T-helper 17 cell (primary cell): Measurements from ENCODE around the gene TACR1. TPM values are rescaled to one million over a fixed set of nuclear protein-coding genes. Genes with fewer than 3 reads are reported as not detected.

Experiments used
- ATAC-seq: fragments of 150-1000 bp; cut with Tn5 transposase; 2 replicates; pipeline ENCODE4 v1.10.0; 2021; ENCODE audit warnings: mild to moderate bottlenecking, moderate library complexity
- DNase-seq, 3 donors: peaks; one replicate each; pipeline versions ENCODE4 v3.0.0 to v3.0.0-alpha.2; 2020 to 2021
- H3K9me3 ChIP-seq: one replicate; pipeline ENCODE4 v1.7.0; 2013; ENCODE audit warnings: low read length, mild to moderate bottlenecking; ENCODE audit not compliant: control insufficient read depth, poor library complexity, severe bottlenecking
- H3K27ac Mint-ChIP-seq: one replicate; pipeline ENCODE4 v1.8.0; 2022; ENCODE audit warnings: mild to moderate bottlenecking, moderate library complexity, mixed read lengths
- H3K27me3 Mint-ChIP-seq: one replicate; pipeline ENCODE4 v1.8.0; 2022; ENCODE audit warnings: mixed read lengths
- H3K36me3 Mint-ChIP-seq: one replicate; pipeline ENCODE4 v1.8.0; 2022; ENCODE audit warnings: low read depth, mixed read lengths
- H3K4me1 Mint-ChIP-seq: one replicate; pipeline ENCODE4 v1.8.0; 2022; ENCODE audit warnings: mild to moderate bottlenecking, mixed read lengths
- H3K4me3 Mint-ChIP-seq: one replicate; pipeline ENCODE4 v1.8.0; 2022; ENCODE audit warnings: mild to moderate bottlenecking, moderate library complexity, mixed read lengths
- total RNA-seq, 4 donors: library from RNA in 2 of 4; stranded (reverse) in 2 of 4; gene quantifications; one replicate each; pipeline ENCODE4 v1.2.3 and lab custom pipeline; 2022 to 2026

The TACR1 gene
- total RNA-seq, 2 donors from 2014 or later, result not detected

DNA sequence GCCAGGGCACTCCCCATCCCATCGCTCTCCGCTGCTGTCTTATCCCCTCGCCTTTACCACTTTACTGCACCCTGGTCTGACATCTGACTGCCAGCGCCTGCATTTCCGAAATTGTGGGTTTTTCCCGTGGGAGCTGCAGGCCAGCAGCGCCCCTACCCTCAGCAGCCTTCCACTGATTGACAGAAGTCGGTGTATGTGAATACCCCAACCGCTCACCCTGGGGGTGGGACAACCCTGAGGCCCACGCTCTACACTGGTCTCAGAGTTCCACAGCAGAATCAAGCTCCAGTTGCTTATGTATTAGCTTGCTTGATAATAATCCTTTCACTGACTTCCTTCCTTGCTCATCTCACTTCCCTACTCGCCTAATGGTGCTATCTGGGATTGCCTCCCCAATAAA, 178.8 kb downstream of the TACR1 start:
- Mint-ChIP-seq H3K4me1 (no peaks in the 10 kb centered on the region), H3K4me3 (no peak overlapping the region), H3K27ac (no peak overlapping the region), H3K27me3 (no peaks in the 10 kb centered on the region), H3K36me3 (no peaks in the 10 kb centered on the region)
- no peaks in the 10 kb centered on the region for H3K9me3 ChIP-seq
- DNase-seq (no peak), ATAC-seq (no peak)

DNA sequence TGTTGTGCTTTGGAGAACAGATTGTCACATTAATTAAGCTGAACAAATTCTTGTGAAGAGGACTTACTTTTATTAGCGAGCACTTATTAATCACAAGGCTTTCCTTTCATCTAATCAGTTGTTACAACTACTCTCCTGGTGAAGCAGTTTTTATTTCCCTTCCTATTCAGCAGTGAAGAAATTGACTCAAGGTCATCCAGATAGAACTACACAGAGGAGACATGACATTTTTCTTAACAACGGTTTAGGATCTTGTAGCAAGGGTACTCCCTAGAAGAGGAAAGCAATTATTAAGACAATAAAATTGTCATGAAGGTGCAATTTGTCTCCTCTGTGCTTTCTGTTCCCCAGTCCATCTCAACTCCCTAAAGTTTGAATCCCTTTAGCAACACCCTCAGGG, 179.5 kb downstream of the TACR1 start:
- Mint-ChIP-seq H3K27ac (no peak overlapping the region), H3K36me3 (no peaks in the 10 kb centered on the region), H3K4me1 (no peaks in the 10 kb centered on the region), H3K4me3 (no peak overlapping the region), H3K27me3 (no peaks in the 10 kb centered on the region)
- DNase-seq (no peak), ATAC-seq (no peak)
- H3K9me3 ChIP-seq, result no peaks in the 10 kb centered on the region

DNA sequence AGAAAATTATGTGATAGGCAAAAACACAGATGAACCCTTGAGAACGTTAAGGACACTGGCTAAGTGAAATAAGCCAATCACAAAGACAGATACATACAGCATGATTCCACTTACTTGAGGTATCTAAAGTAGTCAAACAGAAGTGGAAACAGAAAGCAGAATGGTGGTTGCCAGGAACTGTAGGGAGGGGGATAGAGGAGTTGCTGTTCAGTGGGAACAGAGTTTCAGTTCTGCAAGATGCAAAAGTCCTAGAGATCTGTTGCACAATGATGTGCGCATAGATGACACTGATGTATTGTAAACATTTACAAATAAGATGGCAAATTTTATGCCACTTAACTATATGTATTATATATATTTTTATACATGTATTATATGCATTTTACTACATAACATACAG, 181.2 kb downstream of the TACR1 start:
- no peaks in the 10 kb centered on the region for H3K27me3 Mint-ChIP-seq
- H3K36me3 Mint-ChIP-seq, result no peaks in the 10 kb centered on the region
- no peak for ATAC-seq
- H3K4me3 Mint-ChIP-seq, result no peak overlapping the region
- no peaks in the 10 kb centered on the region for H3K4me1 Mint-ChIP-seq
- DNase-seq, result no peak
- H3K9me3 ChIP-seq, result no peaks in the 10 kb centered on the region
- no peak overlapping the region for H3K27ac Mint-ChIP-seq

DNA sequence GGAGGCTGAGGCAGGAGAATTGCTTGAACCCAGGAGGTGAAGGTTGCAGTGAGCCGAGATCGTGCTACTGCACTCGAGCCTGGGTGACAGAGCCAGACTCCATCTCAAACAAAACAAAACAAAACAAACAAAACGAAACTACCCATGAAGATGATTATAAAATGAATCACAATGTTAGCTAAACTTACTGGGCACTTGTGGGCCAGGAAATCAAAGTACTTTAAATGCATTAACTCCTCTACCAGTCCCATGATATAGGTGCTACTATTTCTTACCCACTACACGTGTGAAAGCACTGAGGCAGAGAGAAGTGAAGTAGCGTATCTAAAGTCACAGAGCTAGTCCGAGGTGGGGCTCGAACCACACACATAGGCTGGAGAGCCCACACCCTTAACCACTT, 187.2 kb downstream of the TACR1 start:
- Mint-ChIP-seq H3K27ac (no peak overlapping the region), H3K36me3 (peaks cover 7% of the 10 kb centered on the region), H3K27me3 (no peaks in the 10 kb centered on the region), H3K4me1 (peaks cover 2% of the 10 kb centered on the region), H3K4me3 (no peak overlapping the region)
- ATAC-seq (no peak), DNase-seq (no peak)
- no peaks in the 10 kb centered on the region for H3K9me3 ChIP-seq

DNA sequence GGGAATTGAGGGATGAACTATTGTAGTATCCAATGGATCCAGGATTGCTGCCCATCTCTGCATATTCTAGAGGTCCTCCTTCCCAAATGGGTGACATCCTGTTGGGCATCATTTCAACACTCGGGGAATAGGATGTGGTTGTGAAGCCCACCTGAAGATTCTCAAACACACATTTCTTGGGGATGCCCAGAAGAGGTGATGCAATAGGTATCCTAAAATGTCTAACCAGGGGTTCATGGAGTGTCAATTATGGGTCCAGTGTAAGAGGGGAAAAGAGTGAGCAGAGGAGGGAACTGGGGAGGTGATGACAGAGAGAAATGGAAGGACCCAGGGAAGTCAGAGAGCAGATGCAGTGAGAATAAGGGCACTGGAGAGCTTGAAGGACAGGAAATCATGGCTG, 188.7 kb downstream of the TACR1 start:
- ATAC-seq (no peak), DNase-seq (no peak)
- peaks cover 7% of the 10 kb centered on the region for H3K36me3 Mint-ChIP-seq
- H3K4me1 Mint-ChIP-seq, result peaks cover 2% of the 10 kb centered on the region
- no peaks in the 10 kb centered on the region for H3K9me3 ChIP-seq
- H3K27ac Mint-ChIP-seq, result no peak overlapping the region
- no peak overlapping the region for H3K4me3 Mint-ChIP-seq
- H3K27me3 Mint-ChIP-seq, result no peaks in the 10 kb centered on the region

DNA sequence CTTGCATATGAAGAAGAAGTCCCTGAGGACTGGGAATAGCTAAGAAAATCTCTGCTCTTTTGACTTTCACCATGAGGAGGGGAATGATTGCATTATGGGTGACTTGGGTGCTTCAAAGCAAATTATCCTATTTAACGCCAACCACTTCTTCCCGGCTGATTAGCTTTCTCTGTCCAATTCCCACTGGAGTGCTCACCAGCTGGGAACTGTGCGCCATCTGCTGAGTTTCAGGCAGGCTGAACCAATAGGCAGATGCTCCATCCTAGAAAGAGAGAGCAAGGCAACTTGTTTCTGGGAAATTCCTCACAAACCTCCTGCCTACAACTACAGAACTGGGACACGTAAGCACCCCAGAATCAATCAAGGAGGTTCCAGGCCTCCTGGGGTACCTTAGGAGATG, 191.5 kb downstream of the TACR1 start:
- Mint-ChIP-seq H3K27me3 (no peaks in the 10 kb centered on the region), H3K4me1 (peaks cover 2% of the 10 kb centered on the region), H3K27ac (no peak overlapping the region), H3K36me3 (peaks cover 7% of the 10 kb centered on the region), H3K4me3 (no peak overlapping the region)
- ATAC-seq (no peak), DNase-seq (no peak)
- no peaks in the 10 kb centered on the region for H3K9me3 ChIP-seq

DNA sequence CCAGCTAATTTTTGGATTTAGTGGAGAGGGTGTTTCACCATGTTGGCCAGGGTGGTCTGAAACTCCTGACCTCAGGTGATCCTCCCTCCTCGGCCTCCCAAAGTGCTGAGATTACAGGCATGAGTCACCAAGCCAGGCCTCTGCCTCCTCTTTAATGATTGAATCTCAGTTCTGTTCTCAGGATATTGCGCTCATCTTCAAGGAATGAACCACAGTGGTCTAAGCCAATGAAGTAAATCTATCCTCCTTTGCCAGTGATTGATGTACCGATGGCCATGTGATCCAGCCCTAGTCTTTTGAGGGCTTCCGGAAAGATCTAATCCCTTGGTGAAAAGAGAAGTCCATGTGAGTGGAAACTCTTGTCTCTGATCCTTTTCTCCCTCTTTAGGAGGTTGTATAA, 192.3 kb downstream of the TACR1 start:
- Mint-ChIP-seq H3K4me3 (no peak overlapping the region), H3K36me3 (peaks cover 7% of the 10 kb centered on the region), H3K27ac (no peak overlapping the region), H3K27me3 (no peaks in the 10 kb centered on the region), H3K4me1 (peaks cover 2% of the 10 kb centered on the region)
- H3K9me3 ChIP-seq, result no peaks in the 10 kb centered on the region
- ATAC-seq, result no peak
- DNase-seq, result no peak

DNA sequence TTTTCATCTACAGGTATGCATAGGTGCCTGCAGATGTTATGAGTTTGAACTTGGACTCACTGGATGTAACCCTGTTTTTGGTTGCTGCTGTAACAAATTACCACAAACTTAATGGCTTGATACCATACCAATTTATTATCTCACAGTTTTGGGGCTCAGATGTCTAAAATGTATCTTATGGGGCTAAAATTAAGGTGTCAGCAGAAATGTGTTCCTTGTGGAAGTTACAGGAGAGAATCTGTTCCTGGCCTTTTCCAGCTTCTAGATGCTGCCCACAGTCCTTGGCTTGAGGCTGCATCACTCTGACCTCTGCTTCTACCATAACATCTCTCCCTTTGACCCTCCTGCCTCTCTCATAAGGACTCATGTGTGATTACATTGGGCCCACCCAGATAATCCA, 193.3 kb downstream of the TACR1 start:
- no peaks in the 10 kb centered on the region for H3K27me3 Mint-ChIP-seq
- H3K27ac Mint-ChIP-seq, result no peak overlapping the region

DNA sequence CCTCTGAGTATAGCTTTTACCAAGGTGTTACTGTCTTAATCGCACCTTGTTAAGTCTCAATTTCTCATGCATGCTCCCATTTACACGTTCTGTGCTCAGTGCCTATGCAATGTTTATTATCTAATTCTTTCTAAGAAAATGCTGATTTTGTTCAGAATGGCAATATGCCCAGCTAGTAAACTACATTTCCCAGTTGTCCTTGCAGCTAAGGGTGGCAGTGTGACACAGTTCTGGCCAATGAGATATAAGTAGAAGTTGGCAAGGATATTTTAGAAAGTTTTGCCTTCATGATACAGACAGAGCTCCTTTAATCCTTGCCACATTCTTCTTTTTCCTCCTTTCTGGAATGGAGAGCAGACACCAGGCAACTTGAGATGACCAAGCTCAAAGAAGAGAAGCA, 195.5 kb downstream of the TACR1 start:
- ATAC-seq, result no peak
- peaks cover 7% of the 10 kb centered on the region for H3K36me3 Mint-ChIP-seq

More for the DNA sequence above, 193.3 kb downstream of the TACR1 start:
- DNase-seq (no peak), ATAC-seq (no peak)
- H3K4me3 Mint-ChIP-seq, result no peak overlapping the region
- no peaks in the 10 kb centered on the region for H3K9me3 ChIP-seq
- H3K4me1 Mint-ChIP-seq, result peaks cover 2% of the 10 kb centered on the region
- peaks cover 7% of the 10 kb centered on the region for H3K36me3 Mint-ChIP-seq

DNA sequence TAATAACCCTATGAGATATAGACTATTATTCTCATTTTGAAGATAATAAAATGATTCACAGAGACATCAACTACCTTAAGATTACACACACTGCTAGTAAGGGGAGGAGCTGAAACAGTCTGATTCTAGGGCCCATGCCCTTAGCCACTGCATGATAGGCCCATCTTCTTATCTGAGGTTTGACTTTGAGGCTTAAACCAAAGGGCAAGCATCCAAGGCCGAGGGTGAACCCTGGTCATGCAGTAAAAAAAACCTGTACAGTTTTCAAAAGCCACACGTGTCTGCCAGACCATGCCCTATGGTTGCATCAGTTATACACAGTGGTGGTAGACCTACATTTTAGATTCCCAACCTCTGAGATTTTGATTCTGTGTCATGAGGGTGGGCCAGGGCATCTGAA, 196.0 kb downstream of the TACR1 start:
- H3K4me3 Mint-ChIP-seq, result no peak overlapping the region
- no peaks in the 10 kb centered on the region for H3K27me3 Mint-ChIP-seq
- DNase-seq, result no peak
- no peak for ATAC-seq
- no peak overlapping the region for H3K27ac Mint-ChIP-seq
- H3K9me3 ChIP-seq, result no peaks in the 10 kb centered on the region
- H3K4me1 Mint-ChIP-seq, result peaks cover under 1% of the 10 kb centered on the region
- H3K36me3 Mint-ChIP-seq, result peaks cover 4% of the 10 kb centered on the region

More for the DNA sequence above, 195.5 kb downstream of the TACR1 start:
- Mint-ChIP-seq H3K4me1 (peaks cover 2% of the 10 kb centered on the region), H3K27ac (no peak overlapping the region), H3K4me3 (no peak overlapping the region), H3K27me3 (no peaks in the 10 kb centered on the region)
- H3K9me3 ChIP-seq, result no peaks in the 10 kb centered on the region
- DNase-seq, result no peak

DNA sequence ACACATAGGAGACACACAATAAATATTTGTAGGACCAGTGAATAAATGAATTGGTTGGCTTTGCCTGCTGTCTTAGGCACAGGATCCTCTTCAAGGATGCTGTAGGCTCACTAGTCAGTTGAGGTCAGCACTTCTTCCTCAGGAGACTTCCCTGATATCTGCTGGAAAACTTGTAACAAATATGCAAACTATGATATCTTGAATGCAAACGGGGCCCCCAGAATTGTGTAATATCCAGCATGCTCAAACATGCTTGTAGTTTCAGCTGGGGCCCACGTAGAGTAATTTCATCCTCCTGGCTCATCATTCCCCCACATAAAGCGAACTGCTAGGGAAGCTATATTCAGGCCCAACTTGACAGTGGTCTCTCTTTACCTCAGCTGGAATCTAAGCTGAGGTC, 197.3 kb downstream of the TACR1 start:
- ATAC-seq, result no peak
- no peak for DNase-seq

DNA sequence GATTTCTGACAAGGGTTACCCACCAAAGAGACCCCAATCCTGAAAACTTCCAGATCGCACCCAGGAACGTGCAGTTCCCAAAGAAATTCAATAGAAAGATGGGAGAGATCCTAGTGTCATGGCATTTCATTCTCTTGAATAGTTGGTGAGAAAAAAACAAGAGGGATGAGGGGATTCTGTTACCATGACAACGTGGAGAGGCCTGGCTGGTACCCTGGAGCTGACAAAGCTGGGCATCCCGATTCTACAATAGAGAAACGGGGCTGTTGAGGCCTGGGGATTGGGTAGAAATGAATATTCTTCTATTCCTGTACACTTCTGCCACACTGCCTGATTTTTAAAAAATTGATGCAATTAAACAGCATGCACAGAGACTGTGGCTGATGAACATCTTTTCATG, 199.9 kb downstream of the TACR1 start:
- no peaks in the 10 kb centered on the region for H3K4me1 Mint-ChIP-seq

More for the DNA sequence above, 197.3 kb downstream of the TACR1 start:
- Mint-ChIP-seq H3K27ac (no peak overlapping the region), H3K4me1 (no peaks in the 10 kb centered on the region), H3K36me3 (peaks cover 6% of the 10 kb centered on the region), H3K27me3 (no peaks in the 10 kb centered on the region), H3K4me3 (no peak overlapping the region)
- no peaks in the 10 kb centered on the region for H3K9me3 ChIP-seq

More for the DNA sequence above, 199.9 kb downstream of the TACR1 start:
- ATAC-seq, result no peak
- H3K27ac Mint-ChIP-seq, result no peak overlapping the region
- no peaks in the 10 kb centered on the region for H3K9me3 ChIP-seq
- DNase-seq, result no peak
- no peak overlapping the region for H3K4me3 Mint-ChIP-seq
- H3K36me3 Mint-ChIP-seq, result peaks cover 8% of the 10 kb centered on the region
- H3K27me3 Mint-ChIP-seq, result no peaks in the 10 kb centered on the region
